ENCODE data around the gene ALPL. TPM values are rescaled to one million over a fixed set of nuclear protein-coding genes. Genes with fewer than 3 reads are reported as not detected.

Gene ALPL
- total RNA-seq, 1 experiment from 2014 or later, result 140 TPM

DNA sequence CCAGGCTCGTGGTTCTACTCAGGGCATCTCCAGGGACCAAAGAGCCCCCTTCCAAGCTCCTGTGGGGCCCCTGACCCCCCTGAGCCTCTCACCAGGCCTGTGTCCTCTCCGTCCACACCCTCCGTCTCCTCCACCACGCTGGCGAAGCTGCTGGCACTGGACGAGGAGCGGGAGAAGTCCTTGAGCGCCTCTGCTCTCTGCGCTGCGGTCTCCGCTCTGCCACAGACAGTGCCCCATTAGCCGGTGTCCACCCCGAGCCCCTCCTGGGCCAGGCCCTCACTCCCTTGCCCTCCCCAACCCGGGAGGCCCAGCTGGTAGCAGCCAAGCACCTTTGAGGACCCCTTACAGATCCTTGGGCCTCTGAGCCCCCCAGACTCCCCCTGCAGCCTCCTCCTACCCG, 90.2 kb downstream of the ALPL start:
- ATAC-seq (no peak), DNase-seq (ENCODE audit: low spot score) (no peak)
- no peaks in the 10 kb centered on the region for H3K4me1 Mint-ChIP-seq
- H3K9me3 Mint-ChIP-seq, result no peaks in the 10 kb centered on the region
- H3K27ac Mint-ChIP-seq, result no peak overlapping the region
- H3K36me3 Mint-ChIP-seq, result no peaks in the 10 kb centered on the region
- CTCF ChIA-PET, result no interaction called here
- TF ChIP-seq ZNF138 (CRISPR knock-in tag; conservative IDR thresholded peaks at IDR 0.05) (no peak), ZNF219 (CRISPR knock-in tag; IDR thresholded peaks at IDR 0.05; ENCODE audit: borderline replicate concordance) (no peak), ZNF232 (CRISPR knock-in tag; IDR thresholded peaks at IDR 0.05) (no peak), NR1H2 (CRISPR knock-in tag; IDR thresholded peaks at IDR 0.05) (no peak)
- TF ChIP-seq, protein P1, sequence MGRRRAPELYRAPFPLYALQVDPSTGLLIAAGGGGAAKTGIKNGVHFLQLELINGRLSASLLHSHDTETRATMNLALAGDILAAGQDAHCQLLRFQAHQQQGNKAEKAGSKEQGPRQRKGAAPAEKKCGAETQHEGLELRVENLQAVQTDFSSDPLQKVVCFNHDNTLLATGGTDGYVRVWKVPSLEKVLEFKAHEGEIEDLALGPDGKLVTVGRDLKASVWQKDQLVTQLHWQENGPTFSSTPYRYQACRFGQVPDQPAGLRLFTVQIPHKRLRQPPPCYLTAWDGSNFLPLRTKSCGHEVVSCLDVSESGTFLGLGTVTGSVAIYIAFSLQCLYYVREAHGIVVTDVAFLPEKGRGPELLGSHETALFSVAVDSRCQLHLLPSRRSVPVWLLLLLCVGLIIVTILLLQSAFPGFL (CRISPR knock-in tag; IDR thresholded peaks at IDR 0.05; ENCODE audit: borderline replicate concordance), result no peak
- TF ChIP-seq, protein P2, sequence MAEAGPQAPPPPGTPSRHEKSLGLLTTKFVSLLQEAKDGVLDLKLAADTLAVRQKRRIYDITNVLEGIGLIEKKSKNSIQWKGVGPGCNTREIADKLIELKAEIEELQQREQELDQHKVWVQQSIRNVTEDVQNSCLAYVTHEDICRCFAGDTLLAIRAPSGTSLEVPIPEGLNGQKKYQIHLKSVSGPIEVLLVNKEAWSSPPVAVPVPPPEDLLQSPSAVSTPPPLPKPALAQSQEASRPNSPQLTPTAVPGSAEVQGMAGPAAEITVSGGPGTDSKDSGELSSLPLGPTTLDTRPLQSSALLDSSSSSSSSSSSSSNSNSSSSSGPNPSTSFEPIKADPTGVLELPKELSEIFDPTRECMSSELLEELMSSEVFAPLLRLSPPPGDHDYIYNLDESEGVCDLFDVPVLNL (CRISPR knock-in tag; IDR thresholded peaks at IDR 0.05; ENCODE audit: borderline replicate concordance, low read depth), result no peak
- POLR2A ChIA-PET, result no interaction called here
- H3K4me3 Mint-ChIP-seq, result no peak overlapping the region
- H3K27me3 Mint-ChIP-seq (ENCODE audit: low read depth), result no peaks in the 10 kb centered on the region

DNA sequence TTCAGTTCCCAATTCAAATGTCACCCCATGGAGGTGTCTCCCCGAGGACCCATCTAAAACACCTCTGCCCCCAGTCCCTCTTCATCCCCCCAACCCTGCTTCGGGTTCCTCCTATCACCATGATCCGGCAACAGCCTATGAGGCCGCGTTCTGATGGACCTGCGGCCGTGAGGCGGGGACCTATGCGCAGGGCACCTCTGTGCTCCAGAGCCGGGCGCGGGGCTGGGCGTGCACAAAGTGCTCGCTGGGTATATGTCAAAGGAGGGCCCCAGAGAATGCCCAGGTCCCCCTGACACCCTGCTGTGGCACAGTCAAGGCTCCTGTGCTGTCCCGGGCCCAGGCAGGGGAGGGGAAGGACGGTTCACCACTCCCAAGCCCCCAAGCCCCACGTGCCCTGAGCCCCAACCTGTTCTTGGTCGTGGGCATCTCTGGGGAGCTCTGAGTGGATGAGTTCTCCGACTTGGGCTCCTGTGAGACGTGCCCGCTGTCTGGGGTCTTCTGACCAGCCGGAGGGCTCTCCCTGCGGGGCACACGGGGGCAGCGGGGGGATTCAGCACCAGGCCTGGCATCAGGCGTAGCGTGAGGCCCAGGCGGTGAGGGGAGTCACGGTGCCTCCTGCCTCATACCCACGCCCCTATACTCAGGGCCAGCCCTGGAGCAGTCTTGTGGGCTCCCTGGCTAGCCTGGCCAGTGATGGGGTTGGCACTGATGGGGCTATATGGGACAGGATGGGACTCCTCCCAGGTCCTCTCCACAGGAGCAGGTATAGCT, 92.2 kb downstream of the ALPL start:
- H3K4me3 Mint-ChIP-seq, result no peak overlapping the region
- CTCF ChIA-PET, result interaction anchor here (0.9 kb wide), 1 partner anchor 347 kb away, joined by 3 read pairs; no protein-coding TSS in a partner anchor
- ATAC-seq (no peak), DNase-seq (ENCODE audit: low spot score) (no peak)
- no peaks in the 10 kb centered on the region for H3K9me3 Mint-ChIP-seq
- H3K27me3 Mint-ChIP-seq (ENCODE audit: low read depth), result no peaks in the 10 kb centered on the region
- no peak for TF ChIP-seq ZNF219 (CRISPR knock-in tag; IDR thresholded peaks at IDR 0.05; ENCODE audit: borderline replicate concordance)
- TF ChIP-seq, protein P3, sequence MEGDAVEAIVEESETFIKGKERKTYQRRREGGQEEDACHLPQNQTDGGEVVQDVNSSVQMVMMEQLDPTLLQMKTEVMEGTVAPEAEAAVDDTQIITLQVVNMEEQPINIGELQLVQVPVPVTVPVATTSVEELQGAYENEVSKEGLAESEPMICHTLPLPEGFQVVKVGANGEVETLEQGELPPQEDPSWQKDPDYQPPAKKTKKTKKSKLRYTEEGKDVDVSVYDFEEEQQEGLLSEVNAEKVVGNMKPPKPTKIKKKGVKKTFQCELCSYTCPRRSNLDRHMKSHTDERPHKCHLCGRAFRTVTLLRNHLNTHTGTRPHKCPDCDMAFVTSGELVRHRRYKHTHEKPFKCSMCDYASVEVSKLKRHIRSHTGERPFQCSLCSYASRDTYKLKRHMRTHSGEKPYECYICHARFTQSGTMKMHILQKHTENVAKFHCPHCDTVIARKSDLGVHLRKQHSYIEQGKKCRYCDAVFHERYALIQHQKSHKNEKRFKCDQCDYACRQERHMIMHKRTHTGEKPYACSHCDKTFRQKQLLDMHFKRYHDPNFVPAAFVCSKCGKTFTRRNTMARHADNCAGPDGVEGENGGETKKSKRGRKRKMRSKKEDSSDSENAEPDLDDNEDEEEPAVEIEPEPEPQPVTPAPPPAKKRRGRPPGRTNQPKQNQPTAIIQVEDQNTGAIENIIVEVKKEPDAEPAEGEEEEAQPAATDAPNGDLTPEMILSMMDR (IDR thresholded peaks at IDR 0.05), result no peak
- TF ChIP-seq NR3C1 (CRISPR knock-in tag; conservative IDR thresholded peaks at IDR 0.05; ENCODE audit: low read depth), result no peak
- TF ChIP-seq, protein P2 (CRISPR knock-in tag; IDR thresholded peaks at IDR 0.05; ENCODE audit: borderline replicate concordance, low read depth), result no peak
- no peak for TF ChIP-seq ZNF423 (CRISPR knock-in tag; IDR thresholded peaks at IDR 0.05)
- TF ChIP-seq KAT7 (CRISPR knock-in tag; IDR thresholded peaks at IDR 0.05; ENCODE audit: borderline replicate concordance), result no peak
- TF ChIP-seq, protein P4, sequence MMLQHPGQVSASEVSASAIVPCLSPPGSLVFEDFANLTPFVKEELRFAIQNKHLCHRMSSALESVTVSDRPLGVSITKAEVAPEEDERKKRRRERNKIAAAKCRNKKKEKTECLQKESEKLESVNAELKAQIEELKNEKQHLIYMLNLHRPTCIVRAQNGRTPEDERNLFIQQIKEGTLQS (CRISPR knock-in tag; conservative IDR thresholded peaks at IDR 0.05), result no peak
- no peak for TF ChIP-seq ZBTB21 (CRISPR knock-in tag; IDR thresholded peaks at IDR 0.05; ENCODE audit: borderline replicate concordance)
- no peak for TF ChIP-seq GABPB1 (CRISPR knock-in tag; IDR thresholded peaks at IDR 0.05)
- no peak for TF ChIP-seq CREB1 (CRISPR knock-in tag; IDR thresholded peaks at IDR 0.05)
- no peak overlapping the region for H3K27ac Mint-ChIP-seq
- H3K36me3 Mint-ChIP-seq, result no peaks in the 10 kb centered on the region
- POLR2A ChIA-PET, result no interaction called here
- peaks cover 6% of the 10 kb centered on the region; the same call in 1 of the 2 replicates for H3K4me1 Mint-ChIP-seq
